ENCODE measurements around the gene CT47C1.

The CT47C1 gene

GRCh38 chrX:119073911-119074310 is 1.1 kb downstream of the CT47C1 start:
- Histone ChIP-seq H3K4me3 (ENCODE audit: low read depth, low read length) (no peak overlapping the region), H3K4me1 (ENCODE audit: control insufficient read depth, insufficient read depth, low read length) (no peaks in the 10 kb centered on the region), H3K36me3 (ENCODE audit: control insufficient read depth in 2 of 2, insufficient read depth in 1 of 2, low read length in 2 of 2) (no peaks in the 10 kb centered on the region), H3K27ac (ENCODE audit: extremely low read depth, low read depth, low read length) (no peak overlapping the region), H3K9me3 (ENCODE audit: control insufficient read depth, insufficient read depth, low read depth, low read length) (no peaks in the 10 kb centered on the region)
- CTCF ChIA-PET, result interaction anchor here (0.6 kb wide), 1 partner anchor 8 kb away, joined by 3 read pairs; no protein-coding TSS in a partner anchor
- POLR2A ChIA-PET, result no interaction called here
- TF ChIP-seq ZNF391 (tag by site-specific recombination; IDR thresholded peaks at IDR 0.05; ENCODE audit: borderline replicate concordance, low read depth) (no peak), ZSCAN5A (tag by site-specific recombination; IDR thresholded peaks at IDR 0.05) (no peak), REST (tag by site-specific recombination; IDR thresholded peaks at IDR 0.05) (no peak)

- POLR2A ChIA-PET, result no interaction called here
- no peaks in the 10 kb centered on the region for H3K9me3 ChIP-seq (ENCODE audit: control insufficient read depth, insufficient read depth, low read depth, low read length)
- CTCF ChIA-PET, result interaction anchor here (0.9 to 1.7 kb wide), 3 partner anchors 8 to 227 kb away, joined by 3 to 9 read pairs (median 6); no protein-coding TSS in a partner anchor
- no peaks in the 10 kb centered on the region for H3K36me3 ChIP-seq (ENCODE audit: control insufficient read depth in 2 of 2, insufficient read depth in 1 of 2, low read length in 2 of 2)
- no peak overlapping the region for H3K27ac ChIP-seq (ENCODE audit: extremely low read depth, low read depth, low read length)
- H3K4me1 ChIP-seq (ENCODE audit: control insufficient read depth, insufficient read depth, low read length), result no peaks in the 10 kb centered on the region
- H3K4me3 ChIP-seq (ENCODE audit: low read depth, low read length), result no peak overlapping the region
- no peak for TF ChIP-seq BCL6B (tag by site-specific recombination; IDR thresholded peaks at IDR 0.05)
These were observed 2.7 kb downstream of the CT47C1 start for GRCh38 chrX:119075270-119076025.

GRCh38 chrX:119082278-119082677 is 9.5 kb downstream of the CT47C1 start:
- Histone ChIP-seq H3K27ac (ENCODE audit: extremely low read depth, low read depth, low read length) (no peak overlapping the region), H3K4me3 (ENCODE audit: low read depth, low read length) (no peak overlapping the region), H3K9me3 (ENCODE audit: control insufficient read depth, insufficient read depth, low read depth, low read length) (no peaks in the 10 kb centered on the region; the same call in 1 of the 2 replicates), H3K36me3 (ENCODE audit: control insufficient read depth in 2 of 2, insufficient read depth in 1 of 2, low read length in 2 of 2) (no peaks in the 10 kb centered on the region), H3K4me1 (ENCODE audit: control insufficient read depth, insufficient read depth, low read length) (no peaks in the 10 kb centered on the region)
- ChIA-PET CTCF (interaction anchor here (0.7 to 1.4 kb wide), 5 partner anchors 11 to 243 kb away, joined by 3 to 6 read pairs (median 3); no protein-coding TSS in a partner anchor), POLR2A (no interaction called here)
- TF ChIP-seq ZIC2 (tag by site-specific recombination; IDR thresholded peaks at IDR 0.05) (no peak), ZSCAN5A (tag by site-specific recombination; IDR thresholded peaks at IDR 0.05) (no peak), PRDM6 (tag by site-specific recombination; IDR thresholded peaks at IDR 0.05) (no peak), PRDM4 (tag by site-specific recombination; IDR thresholded peaks at IDR 0.05) (no peak), ZNF558 (tag by site-specific recombination; IDR thresholded peaks at IDR 0.05) (no peak), ZNF488 (tag by site-specific recombination; IDR thresholded peaks at IDR 0.05) (no peak), GLIS1 (tag by site-specific recombination; IDR thresholded peaks at IDR 0.05) (no peak), ZNF146 (tag by site-specific recombination; IDR thresholded peaks at IDR 0.05) (no peak), RBAK (tag by site-specific recombination; IDR thresholded peaks at IDR 0.05) (no peak)
